ENCODE results near the gene DNA2.
"Not testable (repeated sequence)": the region's sequence is repeated elsewhere in the genome, so short reads cannot be mapped to it uniquely, and the experiment has no call there.

DNA sequence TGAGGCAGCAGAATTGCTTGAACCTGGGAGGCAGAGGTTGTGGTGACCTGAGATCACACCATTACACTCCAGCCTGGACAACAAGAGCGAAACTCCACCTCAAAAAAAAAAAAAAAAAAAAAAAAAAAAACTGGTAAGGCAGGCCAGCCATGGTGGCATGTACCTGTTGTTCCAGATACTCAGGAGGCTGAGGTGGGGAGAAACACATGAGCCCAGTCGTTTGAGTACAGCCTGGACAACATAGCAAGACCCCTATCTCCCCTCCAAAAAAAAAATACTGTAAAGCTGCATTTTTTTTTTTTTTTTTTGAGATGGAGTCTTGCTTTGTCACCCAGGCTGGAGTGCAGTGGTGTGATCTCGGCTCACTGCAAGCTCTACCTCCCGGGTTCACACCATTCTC lies 7.0 kb downstream of the DNA2 start:
- TF ChIP-seq, protein P1, sequence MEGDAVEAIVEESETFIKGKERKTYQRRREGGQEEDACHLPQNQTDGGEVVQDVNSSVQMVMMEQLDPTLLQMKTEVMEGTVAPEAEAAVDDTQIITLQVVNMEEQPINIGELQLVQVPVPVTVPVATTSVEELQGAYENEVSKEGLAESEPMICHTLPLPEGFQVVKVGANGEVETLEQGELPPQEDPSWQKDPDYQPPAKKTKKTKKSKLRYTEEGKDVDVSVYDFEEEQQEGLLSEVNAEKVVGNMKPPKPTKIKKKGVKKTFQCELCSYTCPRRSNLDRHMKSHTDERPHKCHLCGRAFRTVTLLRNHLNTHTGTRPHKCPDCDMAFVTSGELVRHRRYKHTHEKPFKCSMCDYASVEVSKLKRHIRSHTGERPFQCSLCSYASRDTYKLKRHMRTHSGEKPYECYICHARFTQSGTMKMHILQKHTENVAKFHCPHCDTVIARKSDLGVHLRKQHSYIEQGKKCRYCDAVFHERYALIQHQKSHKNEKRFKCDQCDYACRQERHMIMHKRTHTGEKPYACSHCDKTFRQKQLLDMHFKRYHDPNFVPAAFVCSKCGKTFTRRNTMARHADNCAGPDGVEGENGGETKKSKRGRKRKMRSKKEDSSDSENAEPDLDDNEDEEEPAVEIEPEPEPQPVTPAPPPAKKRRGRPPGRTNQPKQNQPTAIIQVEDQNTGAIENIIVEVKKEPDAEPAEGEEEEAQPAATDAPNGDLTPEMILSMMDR (conservative IDR thresholded peaks at IDR 0.05 in 1 of 2, IDR thresholded peaks at IDR 0.05 in 1 of 2; ENCODE audit: low read depth in 1 of 2, low read length in 2 of 2) = not testable (repeated sequence)
- TF ChIP-seq EZH2 (IDR thresholded peaks at IDR 0.05; ENCODE audit: low read length, missing control alignments) = not testable (repeated sequence)

All from fibroblast of lung (primary cell).